NT2/D1 (cell line): Measurements from ENCODE around the gene PIP4K2C.

Experiments
- YY1 ChIP-seq: IDR thresholded peaks from 2 replicates; pipeline ENCODE4 v1.6.1; 2011; ENCODE audit not compliant: insufficient read length, insufficient read depth
- ZNF274 ChIP-seq: IDR thresholded peaks from 2 replicates; pipeline ENCODE4 v1.6.1; 2011; ENCODE audit warnings: mild to moderate bottlenecking, low read depth, low read length

GRCh38 chr12:57621497-57622292 lies 30.7 kb downstream of the PIP4K2C start:
- TF ChIP-seq YY1 (no peak), ZNF274 (no peak)
